ENCODE data around the gene LAMTOR1. TPM values are rescaled to one million over a fixed set of nuclear protein-coding genes. Genes with fewer than 3 reads are reported as not detected.

LAMTOR1 gene
- total RNA-seq, 2 donors from 2014 or later, result 65.6 to 66.9 TPM

GRCh38 chr11:72067676-72068075, 35.4 kb downstream of the LAMTOR1 start:
- ATAC-seq, result no peak
- no peak for TF ChIP-seq POLR2A (IDR thresholded peaks at IDR 0.05)
- TF ChIP-seq, protein P1, sequence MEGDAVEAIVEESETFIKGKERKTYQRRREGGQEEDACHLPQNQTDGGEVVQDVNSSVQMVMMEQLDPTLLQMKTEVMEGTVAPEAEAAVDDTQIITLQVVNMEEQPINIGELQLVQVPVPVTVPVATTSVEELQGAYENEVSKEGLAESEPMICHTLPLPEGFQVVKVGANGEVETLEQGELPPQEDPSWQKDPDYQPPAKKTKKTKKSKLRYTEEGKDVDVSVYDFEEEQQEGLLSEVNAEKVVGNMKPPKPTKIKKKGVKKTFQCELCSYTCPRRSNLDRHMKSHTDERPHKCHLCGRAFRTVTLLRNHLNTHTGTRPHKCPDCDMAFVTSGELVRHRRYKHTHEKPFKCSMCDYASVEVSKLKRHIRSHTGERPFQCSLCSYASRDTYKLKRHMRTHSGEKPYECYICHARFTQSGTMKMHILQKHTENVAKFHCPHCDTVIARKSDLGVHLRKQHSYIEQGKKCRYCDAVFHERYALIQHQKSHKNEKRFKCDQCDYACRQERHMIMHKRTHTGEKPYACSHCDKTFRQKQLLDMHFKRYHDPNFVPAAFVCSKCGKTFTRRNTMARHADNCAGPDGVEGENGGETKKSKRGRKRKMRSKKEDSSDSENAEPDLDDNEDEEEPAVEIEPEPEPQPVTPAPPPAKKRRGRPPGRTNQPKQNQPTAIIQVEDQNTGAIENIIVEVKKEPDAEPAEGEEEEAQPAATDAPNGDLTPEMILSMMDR (IDR thresholded peaks at IDR 0.05), result no peak
- DNase-seq, result no peak
- intact Hi-C loops (cut with DNase I), result no loop called here
- no peaks in the 10 kb centered on the region for H3K27me3 ChIP-seq
- no peaks in the 10 kb centered on the region for H3K9me3 ChIP-seq
- H3K4me3 ChIP-seq, result no peak overlapping the region
- peaks cover 22% of the 10 kb centered on the region for H3K4me1 ChIP-seq
- H3K27ac ChIP-seq, result no peak overlapping the region
- H3K36me3 ChIP-seq (replicated peaks in 1 of 2; ENCODE audit: insufficient read depth in 1 of 2, low read depth in 2 of 2), result no peaks in the 10 kb centered on the region

GRCh38 chr11:72067266-72067665, 35.8 kb downstream of the LAMTOR1 start:
- DNase-seq, result no peak
- H3K27ac ChIP-seq, result no peak overlapping the region
- H3K4me1 ChIP-seq, result peaks cover 22% of the 10 kb centered on the region
- intact Hi-C loops (cut with DNase I), result no loop called here
- no peaks in the 10 kb centered on the region for H3K36me3 ChIP-seq (replicated peaks in 1 of 2; ENCODE audit: insufficient read depth in 1 of 2, low read depth in 2 of 2)
- no peak overlapping the region for H3K4me3 ChIP-seq
- H3K9me3 ChIP-seq, result no peaks in the 10 kb centered on the region
- no peaks in the 10 kb centered on the region for H3K27me3 ChIP-seq
- ATAC-seq, result no peak
- TF ChIP-seq POLR2A (IDR thresholded peaks at IDR 0.05), result no peak
- TF ChIP-seq, protein P1 (IDR thresholded peaks at IDR 0.05), result no peak

DNA sequence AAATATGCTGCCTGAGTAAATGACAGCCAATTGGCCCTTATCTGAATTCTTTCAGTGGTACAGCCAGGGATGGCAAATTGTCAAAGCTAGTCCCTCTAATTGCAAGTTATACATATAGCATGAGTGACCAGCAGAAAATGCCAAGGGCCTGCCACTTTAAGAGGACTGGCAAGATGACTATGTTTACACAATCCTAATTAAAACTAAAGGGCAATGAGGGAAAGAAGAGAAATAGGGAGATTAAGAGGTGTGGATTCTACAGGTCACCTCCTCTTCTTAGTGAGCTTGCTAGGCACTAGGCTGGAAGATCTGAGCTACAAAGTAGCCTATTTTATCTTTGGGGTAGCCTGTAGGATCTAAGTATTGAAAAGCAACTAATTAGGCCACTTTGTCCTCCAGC, 36.2 kb downstream of the LAMTOR1 start:
- DNase-seq (no peak), ATAC-seq (no peak)
- intact Hi-C loops (cut with DNase I), result no loop called here
- Histone ChIP-seq H3K27ac (no peak overlapping the region), H3K27me3 (no peaks in the 10 kb centered on the region), H3K36me3 (replicated peaks in 1 of 2; ENCODE audit: insufficient read depth in 1 of 2, low read depth in 2 of 2) (no peaks in the 10 kb centered on the region), H3K9me3 (no peaks in the 10 kb centered on the region), H3K4me1 (peaks cover 22% of the 10 kb centered on the region), H3K4me3 (no peak overlapping the region)
- no peak for TF ChIP-seq POLR2A (IDR thresholded peaks at IDR 0.05)
- TF ChIP-seq, protein P1 (IDR thresholded peaks at IDR 0.05), result no peak

GRCh38 chr11:72061739-72062396, 41.2 kb downstream of the LAMTOR1 start:
- ATAC-seq (no peak), DNase-seq (no peak)
- Histone ChIP-seq H3K4me3 (no peak overlapping the region), H3K4me1 (peaks cover 1% of the 10 kb centered on the region), H3K27me3 (no peaks in the 10 kb centered on the region), H3K27ac (no peak overlapping the region), H3K36me3 (replicated peaks in 1 of 2; ENCODE audit: insufficient read depth in 1 of 2, low read depth in 2 of 2) (no peaks in the 10 kb centered on the region), H3K9me3 (no peaks in the 10 kb centered on the region)
- TF ChIP-seq, protein P1 (IDR thresholded peaks at IDR 0.05), result no peak
- no peak for TF ChIP-seq POLR2A (IDR thresholded peaks at IDR 0.05)
- 80 to 91% methylated on average over 5 of the region's 5 CpGs for whole genome bisulfite sequencing, 2 donors
- intact Hi-C loops (cut with DNase I), result no loop called here

- H3K9me3 ChIP-seq, result no peaks in the 10 kb centered on the region
Measured at GRCh38 chr11:72058416-72059034, 44.6 kb downstream of the LAMTOR1 start.

More at GRCh38 chr11:72058416-72059034, 44.6 kb downstream of the LAMTOR1 start:
- H3K27ac ChIP-seq, result no peak overlapping the region
- TF ChIP-seq, protein P1 (IDR thresholded peaks at IDR 0.05), result no peak
- TF ChIP-seq POLR2A (IDR thresholded peaks at IDR 0.05), result no peak
- H3K27me3 ChIP-seq, result no peaks in the 10 kb centered on the region
- intact Hi-C loops (cut with DNase I), result no loop called here
- ATAC-seq (no peak), DNase-seq (no peak)
- H3K36me3 ChIP-seq (replicated peaks in 1 of 2; ENCODE audit: insufficient read depth in 1 of 2, low read depth in 2 of 2), result no peaks in the 10 kb centered on the region
- H3K4me3 ChIP-seq, result no peak overlapping the region
- 81 to 95% methylated on average over 3 of the region's 3 CpGs for WGBS, 2 donors
- H3K4me1 ChIP-seq, result peaks cover 8% of the 10 kb centered on the region

Data from body of pancreas (tissue), 4 donors.